ENCODE measurements around the gene KLRG1.

KLRG1 gene

DNA sequence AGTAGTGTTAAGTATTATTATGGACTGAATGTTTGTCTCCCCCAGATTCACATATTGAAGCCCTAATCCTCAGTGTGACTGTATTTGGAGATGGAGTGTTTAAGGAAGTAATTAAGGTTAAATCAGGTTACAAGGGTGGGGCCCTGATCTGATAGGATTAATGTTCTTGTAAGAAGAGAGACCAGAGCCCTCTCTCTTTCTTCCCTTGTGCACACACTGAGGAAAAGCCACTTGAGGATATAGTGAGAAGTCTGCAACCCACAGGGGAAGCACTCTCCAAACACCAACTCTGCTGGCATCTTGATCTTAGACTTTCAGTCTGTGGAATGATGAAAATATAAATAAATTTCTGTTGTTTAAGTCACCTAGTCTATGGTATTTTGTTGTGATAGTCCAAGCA, 2.2 kb upstream of the KLRG1 start:
- DNase-seq = no peak
- no peak for ATAC-seq

DNA sequence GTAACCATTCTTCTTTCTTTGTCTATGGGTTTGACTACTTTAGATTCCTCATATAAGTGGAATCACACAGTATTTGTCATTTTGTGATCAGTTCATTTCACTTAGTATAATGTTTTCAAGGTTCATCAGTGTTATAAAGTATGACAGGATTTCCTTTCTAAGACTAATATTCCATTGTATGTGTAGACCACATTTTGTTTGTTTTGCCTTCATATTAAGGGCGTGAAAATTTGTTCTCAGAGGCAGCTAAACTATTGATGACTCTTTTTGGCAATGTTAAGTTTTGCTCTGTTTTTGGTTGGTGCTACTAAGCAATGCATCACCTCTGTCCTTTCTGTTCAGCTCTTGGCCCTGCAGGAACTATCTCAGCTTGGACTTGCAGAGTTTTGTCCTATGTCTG, 1.7 kb upstream of the KLRG1 start:
- ATAC-seq = no peak
- DNase-seq = no peak

DNA sequence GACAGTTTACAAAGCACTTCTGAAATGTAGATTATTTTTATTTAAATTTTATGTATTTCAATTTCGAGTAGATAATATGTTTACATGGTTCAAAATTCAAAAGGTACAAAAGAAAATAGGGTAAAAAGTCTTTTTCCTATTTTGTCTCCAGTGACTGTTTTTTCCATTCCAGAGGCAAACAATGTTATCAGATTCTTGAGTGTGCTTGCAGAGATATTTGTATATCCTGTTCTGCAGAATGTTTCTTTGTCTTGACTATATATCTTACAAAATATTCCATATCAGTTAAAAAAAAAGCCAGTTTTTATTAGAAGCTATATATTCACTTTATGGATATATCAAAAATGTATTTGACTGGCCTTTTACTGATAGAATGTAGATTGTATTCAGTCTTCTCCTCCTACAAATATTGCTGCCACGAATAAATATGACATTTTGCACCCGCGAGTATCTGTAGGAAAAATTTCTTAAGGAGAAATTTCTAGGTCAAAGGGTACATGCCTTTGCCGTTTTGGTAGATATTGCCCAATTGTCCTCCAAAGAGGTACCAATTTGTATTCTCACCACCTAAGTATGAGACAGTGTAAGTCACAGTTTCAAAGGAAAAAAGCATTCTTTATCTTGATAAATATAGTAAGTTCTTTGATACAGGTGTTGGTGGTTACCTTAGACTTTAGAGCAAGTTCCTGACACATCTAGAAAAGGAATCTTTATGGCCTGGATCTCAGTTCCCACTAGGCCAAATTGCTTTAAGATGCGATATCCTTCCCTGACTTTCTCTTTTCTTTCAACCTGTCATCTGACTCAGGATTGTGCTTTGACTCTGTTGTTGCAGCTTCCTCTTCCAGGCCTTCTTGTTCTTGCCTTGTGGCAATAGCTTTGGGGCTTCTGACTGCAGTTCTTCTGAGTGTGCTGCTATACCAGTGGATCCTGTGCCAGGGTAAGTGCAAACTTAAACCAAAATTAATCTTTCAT, 2.3 kb downstream of the KLRG1 start:
- peak; percentile 30 for ATAC-seq
- no peak for DNase-seq

DNA sequence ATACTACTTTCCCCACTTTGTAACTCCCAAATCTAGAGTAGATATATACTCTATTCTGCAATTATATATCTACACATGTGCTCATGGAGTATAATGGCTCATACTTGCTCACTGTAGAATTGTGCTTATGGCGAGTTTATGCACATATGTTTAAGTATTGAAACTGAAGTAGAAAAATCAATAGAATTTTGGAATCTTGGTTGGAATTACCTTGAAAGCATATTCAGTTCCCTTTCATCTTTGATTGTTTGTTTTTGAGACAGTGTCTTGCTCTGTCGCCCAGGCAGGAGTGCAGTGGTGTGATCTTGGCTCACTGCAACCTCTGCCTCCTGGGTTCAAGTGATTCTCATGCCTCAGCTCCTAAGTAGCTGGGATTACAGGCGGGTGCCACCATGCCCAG, 4.5 kb downstream of the KLRG1 start:
- ATAC-seq = no peak
- no peak for DNase-seq

DNA sequence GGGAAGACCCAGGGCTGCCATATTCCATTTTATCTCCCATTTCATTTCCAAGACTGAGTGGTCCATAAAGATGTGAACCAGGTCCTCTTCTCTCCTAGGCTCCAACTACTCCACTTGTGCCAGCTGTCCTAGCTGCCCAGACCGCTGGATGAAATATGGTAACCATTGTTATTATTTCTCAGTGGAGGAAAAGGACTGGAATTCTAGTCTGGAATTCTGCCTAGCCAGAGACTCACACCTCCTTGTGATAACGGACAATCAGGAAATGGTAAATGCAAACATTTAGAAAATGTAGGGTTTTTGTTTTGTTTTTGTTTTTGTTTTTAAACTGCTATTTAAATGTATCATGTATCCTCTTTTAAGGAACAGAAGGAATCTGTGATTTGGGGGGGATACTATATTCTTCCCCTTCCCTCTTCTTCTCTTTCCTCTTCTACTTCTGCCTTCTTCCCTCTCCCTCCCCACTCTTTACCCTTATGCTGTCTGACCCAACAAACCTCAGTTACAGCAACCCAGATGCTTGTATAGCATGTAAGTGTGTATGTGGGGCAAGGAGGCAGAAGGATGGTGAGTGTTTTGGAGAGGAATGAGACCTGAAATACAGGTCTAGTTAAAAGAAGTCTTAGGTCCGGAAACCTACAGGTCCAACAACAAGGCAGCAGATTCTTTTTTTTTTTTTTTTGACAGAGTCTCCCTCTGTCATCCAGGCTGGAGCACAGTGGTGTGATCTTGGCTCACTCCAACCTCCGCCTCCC, 5.9 kb downstream of the KLRG1 start:
- DNase-seq = no peak
- no peak for ATAC-seq

DNA sequence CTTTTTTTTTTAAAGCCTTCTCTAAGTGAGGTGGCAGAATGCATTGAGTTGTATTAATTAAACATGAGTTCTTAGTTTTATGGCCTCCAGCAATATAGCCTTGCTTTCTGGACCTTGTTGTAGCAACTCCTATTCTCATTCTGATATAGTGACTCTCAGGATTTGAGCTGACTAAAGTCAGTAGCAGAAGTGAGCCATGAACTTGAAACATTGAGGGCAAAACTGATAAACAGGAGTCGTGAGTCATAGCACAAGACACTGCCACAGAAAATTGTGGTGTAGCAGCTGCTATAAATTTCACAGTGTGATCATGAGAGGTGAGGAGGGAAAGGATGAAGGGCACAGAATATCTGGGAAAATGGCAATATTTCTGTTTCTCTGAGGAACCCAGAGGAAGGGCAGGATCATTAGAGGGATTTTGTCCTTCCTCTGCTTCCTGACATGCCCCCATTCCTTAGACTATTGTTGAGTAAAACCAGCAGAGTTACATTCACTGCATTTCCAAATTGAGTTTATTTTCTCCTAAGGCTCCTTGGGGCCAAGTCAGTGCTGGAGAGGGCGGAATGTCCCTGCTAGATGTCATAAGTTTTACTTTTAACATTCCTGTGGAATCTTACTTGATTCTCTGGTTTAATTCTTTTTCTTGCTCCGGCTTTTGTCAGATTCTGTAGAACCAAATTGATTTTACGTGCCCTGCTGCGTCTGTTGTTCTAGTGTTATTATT, 7.5 kb downstream of the KLRG1 start:
- peak; percentile 93 for ATAC-seq
- no peak for DNase-seq

DNA sequence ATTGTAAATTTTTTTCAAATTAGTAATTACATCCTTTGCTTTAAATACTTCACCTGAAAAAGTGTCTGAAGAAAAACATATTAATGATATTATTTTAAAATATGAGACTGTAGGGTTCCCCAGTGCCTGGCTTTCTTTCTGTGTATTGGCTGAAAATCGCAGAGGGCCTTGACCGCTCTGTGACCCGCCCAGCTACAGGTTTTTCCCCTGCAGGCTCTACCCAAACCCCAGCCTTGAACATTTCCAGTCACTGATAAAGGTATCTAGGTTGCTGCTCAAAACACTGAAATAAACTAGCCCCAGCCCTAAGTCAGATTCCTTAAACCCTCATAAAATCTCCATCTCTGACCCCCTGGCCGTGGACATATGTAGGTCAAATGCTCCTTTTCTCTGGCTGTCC, 11.9 kb downstream of the KLRG1 start:
- DNase-seq (no peak), ATAC-seq (no peak)

DNA sequence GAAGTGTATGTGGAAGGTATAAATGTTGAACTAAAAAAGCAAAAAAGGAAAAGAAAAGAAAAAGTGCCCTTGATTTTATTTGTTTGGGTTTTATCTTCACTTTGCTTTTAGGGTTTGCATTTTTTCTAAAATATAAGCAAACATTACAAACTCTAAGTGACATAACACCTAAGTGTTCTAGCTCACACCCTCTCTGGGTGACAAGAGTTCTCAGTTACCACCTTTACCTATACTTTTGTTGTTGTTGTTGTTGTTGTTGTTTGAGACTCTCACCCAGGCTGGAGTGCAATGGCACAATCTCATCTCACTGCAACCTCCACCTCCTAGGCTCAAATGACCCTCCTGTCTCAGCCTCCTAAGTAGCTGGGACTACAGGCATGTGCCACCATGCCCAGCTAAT, 13.0 kb downstream of the KLRG1 start:
- DNase-seq (no peak), ATAC-seq (no peak)

DNA sequence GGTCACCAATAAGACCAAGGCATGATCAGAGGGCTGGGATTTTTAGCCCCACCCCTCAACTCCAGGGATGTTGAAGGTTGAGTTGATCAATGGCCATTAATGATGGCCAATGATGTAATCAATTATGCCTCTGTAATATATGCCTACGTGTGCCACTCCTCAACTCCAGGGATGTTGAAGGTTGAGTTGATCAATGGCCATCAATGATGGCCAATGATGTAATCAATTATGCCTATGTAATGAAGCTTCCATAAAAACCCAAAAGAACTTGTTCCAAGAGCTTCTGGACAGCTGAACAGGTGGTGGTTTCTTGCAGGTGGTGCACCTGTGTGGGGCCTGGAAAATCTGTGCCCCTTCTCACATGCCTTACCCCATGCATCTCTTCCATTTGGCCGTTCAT, 33.2 kb downstream of the KLRG1 start:
- no peak for DNase-seq
- no peak for ATAC-seq

DNA sequence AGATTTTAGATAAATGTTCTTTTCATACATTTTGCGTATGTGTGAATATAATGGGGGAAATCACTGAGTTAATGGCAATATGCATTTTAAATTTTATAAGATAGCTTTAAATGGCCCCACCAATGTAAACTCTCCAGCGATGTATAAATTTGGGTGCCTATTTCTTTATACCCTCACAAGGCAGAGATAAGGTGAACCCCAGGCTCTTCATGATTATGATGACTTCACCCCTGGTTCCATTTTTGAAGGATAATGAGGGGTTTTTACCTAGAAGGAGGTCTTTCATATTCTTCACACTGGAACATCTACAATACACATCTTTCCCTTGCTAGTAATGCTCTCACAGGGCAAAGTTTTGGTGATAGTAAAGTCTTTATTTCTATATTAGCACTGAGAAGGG, 35.2 kb downstream of the KLRG1 start:
- peak; percentile 44 for ATAC-seq
- no peak for DNase-seq

DNA sequence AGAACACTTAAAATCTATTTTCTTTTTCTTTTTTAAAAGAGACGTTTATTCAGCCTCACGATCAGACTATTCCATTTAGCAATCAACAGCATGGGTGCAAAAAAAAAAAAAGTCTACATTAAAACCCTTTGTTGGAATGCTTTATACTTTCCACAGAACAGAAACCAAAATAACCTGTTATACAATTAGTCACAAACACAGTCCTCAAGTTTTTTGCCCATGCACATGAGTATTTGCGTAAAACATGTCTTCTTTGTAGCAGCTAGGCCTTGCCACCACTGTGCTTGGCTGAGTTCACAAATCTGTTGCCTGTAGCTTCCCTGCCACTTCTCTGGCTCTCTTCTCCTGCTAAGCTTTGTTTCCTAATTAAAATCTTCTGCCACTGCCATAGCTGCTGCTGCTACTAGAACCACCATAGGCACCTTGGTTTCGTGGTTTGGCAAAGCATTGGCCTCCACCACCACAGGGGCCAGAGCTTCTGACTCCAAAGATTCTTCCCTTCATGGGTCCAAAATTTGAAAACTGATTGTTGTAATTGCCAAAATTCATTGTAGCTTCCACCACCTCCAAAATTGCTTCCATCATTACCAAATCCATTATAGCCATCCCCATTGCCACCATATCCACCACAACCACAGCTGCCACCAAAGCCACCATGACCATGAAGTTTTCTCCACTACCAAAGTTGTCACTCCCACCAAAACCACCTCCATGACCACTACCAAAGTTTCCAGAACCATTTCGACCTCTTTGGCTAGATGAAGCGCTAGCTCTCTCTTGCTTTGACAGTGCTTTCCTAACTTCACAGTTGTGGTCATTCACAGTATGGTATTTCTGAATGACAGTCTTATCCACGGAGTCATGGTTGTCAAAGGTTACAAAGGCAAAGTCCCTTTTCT, 38.1 kb downstream of the KLRG1 start:
- ATAC-seq (no peak), DNase-seq (peak; percentile 79)

DNA sequence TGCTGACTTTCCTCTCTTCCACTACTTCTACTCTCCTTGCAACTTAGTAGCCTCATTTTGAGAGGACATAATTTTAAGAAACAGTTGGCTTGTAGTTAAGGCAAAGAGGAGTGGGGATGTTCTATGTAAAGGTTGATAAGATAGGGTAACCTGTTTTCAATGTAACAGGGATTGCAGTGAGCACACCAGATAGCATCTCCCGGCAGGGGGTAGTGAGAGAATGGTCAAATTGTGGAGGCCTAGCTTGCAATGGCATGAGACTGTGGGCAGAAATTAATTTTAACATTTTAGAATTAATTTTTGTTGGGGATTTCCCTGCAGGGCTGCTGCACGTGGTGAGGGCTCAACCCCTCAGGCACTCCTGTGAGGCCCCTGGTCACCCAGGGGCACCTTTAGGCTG, 41.4 kb downstream of the KLRG1 start:
- DNase-seq (no peak), ATAC-seq (no peak)

DNA sequence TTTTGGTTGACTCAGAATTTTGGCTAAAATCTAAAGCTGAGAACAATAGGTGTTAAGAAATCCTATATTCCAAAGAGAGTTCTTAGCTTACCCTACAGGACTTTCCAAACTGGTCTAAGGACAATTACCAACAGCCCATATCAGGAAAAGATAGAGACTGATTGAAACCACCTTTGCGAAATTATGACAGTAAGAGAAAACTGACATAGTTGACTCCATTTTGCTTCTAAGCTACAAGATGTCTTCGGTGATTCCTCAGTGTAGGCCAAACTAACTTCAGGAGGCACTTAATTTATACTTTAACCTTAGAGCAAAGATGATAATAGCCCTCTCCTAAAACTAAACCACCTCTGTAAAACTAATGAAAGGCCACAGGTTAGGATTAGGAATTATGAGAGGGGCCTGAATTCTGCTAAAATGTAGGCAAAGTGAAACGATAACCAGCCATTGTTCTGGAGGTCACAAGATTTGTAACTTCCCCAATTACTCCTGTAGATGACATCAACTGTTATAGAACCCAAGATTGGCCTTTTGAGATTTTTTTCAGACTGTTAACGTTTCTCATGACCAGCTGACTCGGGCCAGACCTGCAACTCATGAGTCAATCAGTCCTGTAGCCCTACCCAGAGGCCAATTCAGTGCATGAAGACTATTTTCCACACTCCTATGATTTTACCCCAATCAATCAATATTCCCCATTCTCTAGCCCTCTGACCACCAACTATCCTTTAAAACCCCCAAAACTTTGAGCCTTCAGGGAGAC, 43.0 kb downstream of the KLRG1 start:
- ATAC-seq = peak; percentile 55
- no peak for DNase-seq

DNA sequence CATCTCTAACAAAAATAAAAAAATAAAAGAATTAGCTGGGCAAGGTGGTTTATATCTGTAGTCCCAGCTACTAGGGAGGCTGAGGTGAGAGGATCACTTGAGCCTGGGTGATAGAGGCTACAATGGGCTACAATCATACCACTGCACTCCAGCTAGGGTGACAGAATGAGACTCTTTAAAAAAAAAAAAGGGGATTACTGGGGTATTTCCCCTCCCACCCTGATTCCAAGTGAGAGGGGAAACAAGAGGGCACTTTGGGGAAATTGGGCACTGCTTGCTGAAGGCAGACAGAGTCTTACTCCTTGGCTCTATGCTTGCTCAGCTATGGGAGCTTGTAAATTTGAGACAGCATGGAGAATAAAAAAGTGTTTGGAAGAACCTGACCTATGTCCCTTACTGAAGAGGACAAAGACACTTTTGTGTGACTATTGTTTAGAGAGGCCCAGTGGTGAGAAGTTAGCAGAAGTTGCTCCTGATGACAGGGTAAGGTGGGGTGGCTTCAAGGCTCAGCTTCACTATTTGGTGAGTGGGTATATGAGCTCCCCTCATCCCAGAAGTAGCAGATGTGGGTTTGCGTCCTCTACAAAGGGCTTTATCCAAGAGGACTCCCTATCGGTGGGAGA, 44.0 kb downstream of the KLRG1 start:
- ATAC-seq = no peak
- DNase-seq = no peak

DNA sequence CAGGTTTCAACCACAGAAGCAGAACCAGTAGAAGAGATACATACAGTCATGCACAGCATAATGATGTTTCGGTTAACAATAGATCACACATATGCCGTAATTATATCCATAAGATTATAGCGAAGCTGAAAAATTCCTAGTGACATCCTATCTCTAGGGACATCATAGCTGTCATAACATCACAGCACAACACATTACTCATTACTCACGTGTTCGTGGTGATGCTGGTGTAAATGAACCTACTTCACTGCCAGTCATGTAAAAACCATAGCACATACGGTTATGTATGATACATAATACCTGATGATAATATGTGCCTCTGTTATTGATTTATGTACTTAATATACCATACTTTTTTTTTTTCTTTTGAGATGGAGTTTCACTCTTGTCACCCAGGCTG, 44.7 kb downstream of the KLRG1 start:
- DNase-seq = no peak
- ATAC-seq = peak; percentile 41

DNA sequence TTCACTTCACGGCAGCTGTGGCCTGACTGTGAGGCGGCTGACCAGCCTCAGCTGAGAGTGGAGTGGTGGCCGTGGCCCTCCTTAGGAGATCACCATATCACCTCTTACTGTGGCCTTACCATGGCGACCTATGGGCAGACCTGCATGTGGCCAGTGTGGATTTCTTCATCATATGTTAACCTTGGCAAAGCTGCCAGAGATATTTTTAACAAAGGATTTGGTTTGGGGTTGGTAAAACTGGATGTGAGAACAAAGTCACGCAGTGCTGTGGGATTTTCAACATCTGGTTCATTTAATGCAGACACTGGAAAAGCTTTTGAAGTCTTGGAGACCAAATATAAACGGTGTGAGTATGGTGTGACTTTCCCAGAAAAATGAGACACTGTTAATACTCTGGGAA, 46.9 kb downstream of the KLRG1 start:
- no peak for ATAC-seq
- DNase-seq = no peak

DNA sequence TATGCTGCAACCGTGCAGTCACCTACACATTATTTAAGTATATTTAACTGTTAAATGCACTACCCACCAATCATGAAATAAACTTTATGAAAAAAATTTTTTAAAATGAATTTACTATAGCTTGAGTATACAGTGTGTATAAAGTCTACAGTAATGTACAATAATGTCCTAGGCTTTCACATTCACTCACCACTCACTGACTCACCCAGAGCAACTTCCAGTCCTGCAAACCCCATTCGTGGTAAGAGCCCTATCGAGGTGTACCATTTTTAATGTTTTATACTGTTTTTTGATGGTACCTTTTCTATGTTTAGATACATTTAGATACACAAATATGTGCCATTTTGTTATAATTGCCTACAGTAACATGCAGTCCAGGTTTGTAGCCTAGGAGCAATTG, 48.1 kb downstream of the KLRG1 start:
- no peak for DNase-seq
- ATAC-seq = no peak

DNA sequence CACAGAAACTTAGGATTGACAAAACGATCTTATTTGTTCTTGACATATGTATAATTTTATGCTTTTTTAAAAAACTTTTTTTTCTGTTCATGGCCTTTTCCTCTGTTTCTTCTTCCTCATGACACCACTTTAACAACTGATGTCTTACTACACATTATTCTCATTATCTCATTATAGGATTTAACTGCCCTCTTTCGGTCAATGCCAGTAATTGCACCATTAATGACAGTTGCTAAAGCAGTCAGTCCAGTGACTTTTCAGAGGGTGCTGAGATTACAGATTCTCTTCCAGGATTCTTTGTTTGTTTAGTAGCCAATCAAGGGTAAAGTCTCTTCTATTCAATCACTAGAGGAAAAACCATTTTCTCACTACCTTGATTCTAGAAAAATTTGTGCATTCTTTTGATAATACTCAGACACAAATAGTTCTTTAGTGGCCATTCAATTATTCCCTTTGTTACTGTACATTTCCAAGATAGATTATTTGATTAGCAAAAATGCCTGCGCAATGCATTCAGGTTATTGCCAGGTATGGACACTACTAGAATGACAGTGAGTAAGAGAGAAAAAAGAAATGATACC, 50.1 kb downstream of the KLRG1 start:
- DNase-seq (no peak), ATAC-seq (peak; percentile 69)

DNA sequence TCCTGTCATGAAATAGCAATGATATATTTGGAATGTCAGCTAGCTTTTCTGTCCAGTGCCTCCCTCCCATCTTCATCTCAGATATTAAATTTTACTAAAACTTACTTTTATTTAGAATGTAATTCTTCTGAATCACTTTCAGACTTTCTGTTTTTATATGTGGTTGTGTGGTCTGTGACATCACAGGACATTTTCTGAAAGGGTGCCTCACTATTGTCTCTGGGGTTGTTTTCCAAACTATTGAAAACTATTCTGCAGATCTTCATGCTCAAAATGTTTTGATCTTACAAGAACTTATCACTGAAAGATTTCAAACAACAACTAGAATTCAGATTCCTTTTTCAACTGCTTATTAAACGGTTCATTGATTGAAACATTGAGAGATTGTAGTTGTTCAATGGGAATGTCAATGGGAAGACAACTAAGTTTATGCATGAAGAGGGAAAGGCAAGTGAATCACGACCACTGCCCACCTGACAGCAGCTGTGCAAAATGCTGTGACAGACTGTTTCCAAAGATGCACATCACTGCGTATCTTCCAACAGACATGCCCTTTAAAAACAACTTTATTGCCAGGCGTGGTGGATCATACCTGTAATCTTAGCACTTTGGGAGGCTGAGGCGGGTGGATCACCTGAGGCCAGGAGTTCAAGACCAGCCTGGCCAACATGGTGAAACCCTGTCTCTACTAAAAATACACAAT, 51.3 kb downstream of the KLRG1 start:
- no peak for DNase-seq
- ATAC-seq = no peak

DNA sequence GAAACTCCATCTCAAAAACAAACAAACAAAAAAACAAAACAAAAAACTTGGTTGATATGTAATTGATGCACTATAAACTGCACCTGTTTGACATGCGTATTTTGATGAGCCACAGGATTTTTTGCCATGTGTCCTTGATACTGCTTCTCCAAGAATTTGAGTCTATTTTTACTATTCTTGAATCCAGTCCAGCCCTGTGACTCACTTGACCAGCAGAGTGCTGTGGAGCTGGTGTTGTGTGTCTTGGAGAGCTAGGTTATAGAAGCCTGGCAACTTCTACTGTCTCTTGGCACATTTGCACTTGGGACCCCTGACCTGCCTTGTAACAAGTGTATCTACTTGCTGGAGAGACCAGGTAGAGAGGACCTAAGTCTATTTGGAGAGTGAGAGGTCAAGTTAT, 52.0 kb downstream of the KLRG1 start:
- ATAC-seq (no peak), DNase-seq (no peak)

Data from stimulated activated naive CD8-positive, alpha-beta T cell treated with anti-CD3 and anti-CD28 coated beads, Interleukin-15, Interleukin-2, amounts not matched to agents 100 U/mL and 50 U/mL, for 24 hours (primary cell).